ENCODE measurements around the gene ABHD11. TPM values are rescaled to one million over a fixed set of nuclear protein-coding genes. Genes with fewer than 3 reads are reported as not detected.

Gene ABHD11
- total RNA-seq, 4 donors from 2014 or later: 39.5 to 75.8 (median 67.1) TPM

DNA sequence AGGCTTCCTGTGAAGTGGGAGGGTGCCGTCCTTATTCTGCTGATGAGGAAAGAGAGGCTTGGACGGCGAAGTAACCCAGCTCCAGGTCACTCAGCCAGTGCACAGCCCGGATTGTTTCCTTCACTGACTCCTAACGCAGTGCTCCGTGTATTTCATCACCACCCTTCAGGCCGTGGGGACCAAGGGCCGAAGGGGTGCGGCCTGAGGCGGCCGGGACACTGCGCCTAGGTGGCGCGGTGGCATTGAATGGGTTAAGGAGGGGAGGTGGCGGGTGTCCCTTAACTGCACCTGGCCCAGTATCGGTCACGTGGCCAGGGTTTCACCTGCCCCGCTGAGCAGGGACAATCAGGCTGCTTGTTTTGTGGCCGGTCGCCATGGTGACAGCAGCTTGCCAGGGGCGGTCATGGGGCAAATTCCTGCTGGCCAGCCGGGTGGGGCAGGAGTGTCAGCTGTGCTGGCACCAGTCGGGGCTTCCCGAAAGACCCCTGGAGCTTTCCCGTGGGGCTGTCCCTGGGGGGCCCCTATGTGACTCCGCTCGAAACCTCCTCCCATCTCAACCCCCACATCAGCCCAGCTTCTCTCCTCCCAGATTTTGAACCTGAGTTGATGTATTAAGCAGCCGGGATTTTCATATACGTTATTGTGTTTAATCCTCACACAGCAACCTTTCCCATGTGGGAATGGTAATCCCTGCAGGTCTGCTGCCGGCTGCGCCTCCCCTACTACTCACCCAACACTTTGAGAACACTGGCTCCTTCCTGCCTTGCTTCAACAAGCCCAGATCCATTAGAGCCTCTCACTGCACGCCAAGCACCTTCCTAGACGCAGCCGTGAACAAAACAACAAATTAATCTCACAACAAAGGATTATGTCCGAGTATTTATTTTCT lies 4.4 kb upstream of the ABHD11 start:
- TF ChIP-seq POLR2A (IDR thresholded peaks at IDR 0.05) (peak; percentile 29 to 74), CTCF (IDR thresholded peaks at IDR 0.05) (no peak)
- 17% methylated on average over 19 to 24 of the region's 35 CpGs for WGBS, 2 donors
- Histone ChIP-seq H3K36me3 (no peaks in the 10 kb centered on the region), H3K27me3 (no peaks in the 10 kb centered on the region), H3K4me3 (replicated peaks in 1 of 3) (no peak overlapping the region), H3K4me1 (peaks cover 66 to 78% of the 10 kb centered on the region in 2 donors), H3K27ac (peak overlapping the region; percentile 98 to 100 (median 99)), H3K9me3 (no peaks in the 10 kb centered on the region)
- DNase-seq: peak; percentile 100
- intact Hi-C loops (cut with DNase I): loop anchor here (5.0 kb wide), 1 partner anchor 84 kb away; no protein-coding TSS in a partner anchor

- Histone ChIP-seq H3K4me1 (peaks cover 71 to 81% of the 10 kb centered on the region in 2 donors), H3K36me3 (peaks cover 0 to 2% of the 10 kb centered on the region in 2 donors), H3K27ac (peak overlapping the region; percentile 98 to 100 (median 99)), H3K27me3 (no peaks in the 10 kb centered on the region), H3K4me3 (replicated peaks in 1 of 3) (no peak overlapping the region), H3K9me3 (no peaks in the 10 kb centered on the region)
- peak; percentile 91 to 92 for DNase-seq
- TF ChIP-seq POLR2A (IDR thresholded peaks at IDR 0.05) (peak in 1 of 2 donors; percentile 31), CTCF (IDR thresholded peaks at IDR 0.05) (peak in 1 of 6 experiments; percentile 31)
- 31 to 35% methylated on average over 6 to 7 of the region's 7 CpGs for WGBS, 2 donors
- intact Hi-C loops (cut with DNase I): loop anchor here (5.0 kb wide), 1 partner anchor 85 kb away; no protein-coding TSS in a partner anchor
These were observed 3.7 kb upstream of the ABHD11 start for GRCh38 chr7:73742338-73742752.

DNA sequence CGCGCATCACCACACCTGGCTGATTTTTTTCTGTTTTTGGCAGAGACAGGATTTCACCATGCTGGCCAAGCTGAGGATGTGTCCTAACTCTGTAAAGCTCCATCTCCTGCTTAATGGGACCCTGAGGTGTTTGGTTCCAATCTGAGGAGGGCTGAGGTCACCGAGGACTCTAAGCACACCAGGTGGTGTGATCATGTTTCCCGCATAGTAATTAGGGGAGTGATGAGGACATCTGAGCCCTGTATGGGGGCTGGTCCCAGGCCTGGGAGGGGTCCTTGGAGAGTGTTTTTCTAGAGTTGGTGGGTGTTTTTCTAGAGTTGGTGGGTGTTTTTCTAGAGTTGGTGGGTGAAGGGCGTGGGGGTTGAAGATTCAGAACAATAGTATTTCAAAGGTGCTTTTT lies 3.0 kb upstream of the ABHD11 start:
- peaks cover 4 to 9% of the 10 kb centered on the region in 2 donors for H3K36me3 ChIP-seq
- 59 to 69% methylated on average over 5 of the region's 5 CpGs for WGBS, 2 donors
- no peaks in the 10 kb centered on the region for H3K27me3 ChIP-seq
- H3K4me3 ChIP-seq (replicated peaks in 1 of 3): no peak overlapping the region
- peaks cover 68 to 83% of the 10 kb centered on the region in 2 donors for H3K4me1 ChIP-seq
- H3K9me3 ChIP-seq: no peaks in the 10 kb centered on the region
- H3K27ac ChIP-seq: peak overlapping the region; percentile 98 to 100 (median 99)
- intact Hi-C loops (cut with DNase I): loop anchor here (5.0 kb wide), 1 partner anchor 86 kb away; no protein-coding TSS in a partner anchor
- no peak for TF ChIP-seq CTCF (IDR thresholded peaks at IDR 0.05)
- peak in 1 of 2 donors; percentile 49 for TF ChIP-seq POLR2A (IDR thresholded peaks at IDR 0.05)
- peak; percentile 62 to 66 for DNase-seq

- no peaks in the 10 kb centered on the region for H3K9me3 ChIP-seq
- no peak overlapping the region for H3K4me3 ChIP-seq (replicated peaks in 1 of 3)
- H3K27ac ChIP-seq: peak overlapping the region; percentile 98 to 100 (median 99)
- WGBS, 2 donors: 79 to 80% methylated on average over 5 of the region's 5 CpGs
- H3K27me3 ChIP-seq: no peaks in the 10 kb centered on the region
- peaks cover 13 to 16% of the 10 kb centered on the region in 2 donors for H3K36me3 ChIP-seq
- intact Hi-C loops (cut with DNase I): loop anchor here (5.0 kb wide), 1 partner anchor 87 kb away; no protein-coding TSS in a partner anchor
- peak in 1 of 2 donors; percentile 45 for DNase-seq
- H3K4me1 ChIP-seq: peaks cover 61 to 78% of the 10 kb centered on the region in 2 donors
- no peak for TF ChIP-seq CTCF (IDR thresholded peaks at IDR 0.05)
- no peak for TF ChIP-seq POLR2A (IDR thresholded peaks at IDR 0.05)
These were observed 2.2 kb upstream of the ABHD11 start for GRCh38 chr7:73740771-73741170.

Data from thyroid gland (tissue), 4 donors.